Testis (tissue), 2 donors: ENCODE results near the gene GPC6.

Source experiments
- POLR2A ChIP-seq: fragments of 450-650 bp; IDR thresholded peaks from one replicate; pipeline ENCODE4 v1.6.1; 2017; ENCODE audit warnings: antibody characterized with exemption, mild to moderate bottlenecking, moderate library complexity
- TF ChIP-seq, protein P1 (sequence below), 3 experiments: fragments of 450-650 bp in 2 of 3; fragments of 200-600 bp in 1 of 3; sonication (generic) in 1 of 3; IDR thresholded peaks; one replicate each; pipeline ENCODE4 v1.5.1; 2016 to 2019; ENCODE audit warnings: antibody characterized with exemption in 3 of 3, mild to moderate bottlenecking in 2 of 3, moderate library complexity in 1 of 3

DNA sequence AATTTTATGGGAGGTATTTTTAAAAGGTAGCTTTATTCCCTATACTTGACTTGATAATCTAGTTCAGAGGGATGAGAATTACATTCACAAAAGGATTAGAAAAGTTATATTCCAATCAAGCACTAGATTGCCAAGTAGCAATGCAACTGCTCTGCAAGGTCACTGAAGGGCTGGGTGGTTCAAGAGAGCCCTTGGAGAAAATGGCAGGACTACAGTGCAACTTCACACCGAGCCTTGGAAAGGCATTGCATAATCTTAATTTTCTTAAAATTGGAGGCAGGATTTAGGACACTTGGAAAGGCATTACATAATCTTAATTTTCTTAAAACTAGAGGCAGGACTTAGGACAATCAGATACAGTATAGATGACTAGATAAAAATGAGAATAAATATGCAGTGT, 936.9 kb downstream of the GPC6 start:
- TF ChIP-seq, protein P1, sequence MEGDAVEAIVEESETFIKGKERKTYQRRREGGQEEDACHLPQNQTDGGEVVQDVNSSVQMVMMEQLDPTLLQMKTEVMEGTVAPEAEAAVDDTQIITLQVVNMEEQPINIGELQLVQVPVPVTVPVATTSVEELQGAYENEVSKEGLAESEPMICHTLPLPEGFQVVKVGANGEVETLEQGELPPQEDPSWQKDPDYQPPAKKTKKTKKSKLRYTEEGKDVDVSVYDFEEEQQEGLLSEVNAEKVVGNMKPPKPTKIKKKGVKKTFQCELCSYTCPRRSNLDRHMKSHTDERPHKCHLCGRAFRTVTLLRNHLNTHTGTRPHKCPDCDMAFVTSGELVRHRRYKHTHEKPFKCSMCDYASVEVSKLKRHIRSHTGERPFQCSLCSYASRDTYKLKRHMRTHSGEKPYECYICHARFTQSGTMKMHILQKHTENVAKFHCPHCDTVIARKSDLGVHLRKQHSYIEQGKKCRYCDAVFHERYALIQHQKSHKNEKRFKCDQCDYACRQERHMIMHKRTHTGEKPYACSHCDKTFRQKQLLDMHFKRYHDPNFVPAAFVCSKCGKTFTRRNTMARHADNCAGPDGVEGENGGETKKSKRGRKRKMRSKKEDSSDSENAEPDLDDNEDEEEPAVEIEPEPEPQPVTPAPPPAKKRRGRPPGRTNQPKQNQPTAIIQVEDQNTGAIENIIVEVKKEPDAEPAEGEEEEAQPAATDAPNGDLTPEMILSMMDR (IDR thresholded peaks at IDR 0.05), result no peak
- no peak for TF ChIP-seq POLR2A
